Keratinocyte (primary cell): ENCODE results near the gene EIF1AX. TPM values are rescaled to one million over a fixed set of nuclear protein-coding genes. Genes with fewer than 3 reads are reported as not detected.

Source experiments
- DNase-seq: peaks from one replicate; pipeline ENCODE4 v3.0.0-alpha.2; 2011; ENCODE audit warnings: low read depth, missing footprints, low spot score
- FAIRE-seq: peaks from 2 replicates; lab custom pipeline; 2011; peaks lifted over from hg19 to GRCh38; lab: Jason Lieb, UNC
- H2AFZ ChIP-seq: 2 replicates; pipeline ENCODE4 v1.6.0; 2012; ENCODE audit warnings: low read length, control low read depth, inconsistent platforms; ENCODE audit not compliant: control insufficient read depth
- H3K27ac ChIP-seq: 2 replicates; pipeline ENCODE4 v1.5.1; 2011; ENCODE audit warnings: low read length; ENCODE audit not compliant: control insufficient read depth, insufficient read depth
- H3K27me3 ChIP-seq: 3 replicates; pipeline ENCODE4 v1.6.0; 2011; ENCODE audit warnings: low read length; ENCODE audit not compliant: control insufficient read depth, insufficient read depth; ENCODE audit errors: extremely low read depth
- H3K36me3 ChIP-seq, 2 experiments: 2 replicates in 1 of 2; 3 replicates in 1 of 2; pipeline ENCODE4 v1.5.1; 2011; ENCODE audit warnings: low read length in 2 of 2, mild to moderate bottlenecking in 1 of 2; ENCODE audit not compliant: control insufficient read depth in 2 of 2, insufficient read depth in 2 of 2; ENCODE audit errors: extremely low read depth in 1 of 2
- H3K4me1 ChIP-seq: 3 replicates; pipeline ENCODE4 v1.5.1; 2011; ENCODE audit warnings: low read length; ENCODE audit not compliant: control insufficient read depth, insufficient read depth; ENCODE audit errors: extremely low read depth
- H3K4me2 ChIP-seq: 3 replicates; pipeline ENCODE4 v1.6.0; 2011; ENCODE audit warnings: low read depth, low read length; ENCODE audit not compliant: control insufficient read depth, insufficient read depth; ENCODE audit errors: extremely low read depth
- H3K4me3 ChIP-seq, 3 experiments: fragments of 200-600 bp in 1 of 3; sonication (generic) in 1 of 3; 2 replicates in 2 of 3; 3 replicates in 1 of 3; pipeline ENCODE4 v1.5.1; 2011 to 2016; ENCODE audit warnings: low read length in 3 of 3, mild to moderate bottlenecking in 3 of 3, control low read depth in 2 of 3, inconsistent platforms in 1 of 3, low read depth in 1 of 3, mixed read lengths in 1 of 3, mixed run types in 1 of 3, moderate library complexity in 1 of 3; ENCODE audit not compliant: control insufficient read depth in 2 of 3, insufficient read depth in 2 of 3; ENCODE audit errors: extremely low read depth in 1 of 3
- H3K79me2 ChIP-seq: 2 replicates; pipeline ENCODE4 v1.6.0; 2012; ENCODE audit warnings: low read length; ENCODE audit not compliant: control insufficient read depth, insufficient read depth
- H3K9ac ChIP-seq: 3 replicates; pipeline ENCODE4 v1.6.0; 2011; ENCODE audit warnings: low read length; ENCODE audit not compliant: control insufficient read depth, insufficient read depth; ENCODE audit errors: extremely low read depth
- H3K9me1 ChIP-seq: 3 replicates; pipeline ENCODE4 v1.6.0; 2011; ENCODE audit warnings: low read length; ENCODE audit not compliant: control insufficient read depth, insufficient read depth; ENCODE audit errors: extremely low read depth
- H3K9me3 ChIP-seq: 2 replicates; pipeline ENCODE4 v1.5.1; 2012; ENCODE audit warnings: low read depth, low read length; ENCODE audit not compliant: control insufficient read depth
- H4K20me1 ChIP-seq: 3 replicates; pipeline ENCODE4 v1.6.0; 2011; ENCODE audit warnings: low read length; ENCODE audit not compliant: control insufficient read depth, insufficient read depth; ENCODE audit errors: extremely low read depth
- CTCF ChIP-seq, 3 experiments: IDR thresholded peaks in 1 of 3; conservative IDR thresholded peaks in 1 of 3; optimal IDR thresholded peaks in 1 of 3; 2 replicates in 2 of 3; 3 replicates in 1 of 3; pipeline versions ENCODE3 to v1.5.1; 2011; ENCODE audit warnings: low read length in 3 of 3, mild to moderate bottlenecking in 3 of 3, moderate library complexity in 2 of 3, control low read depth in 1 of 3, inconsistent platforms in 1 of 3; ENCODE audit not compliant: insufficient read depth in 2 of 3; ENCODE audit errors: extremely low read depth in 1 of 3
- EZH2 ChIP-seq: IDR thresholded peaks from one replicate; pipeline ENCODE4 v1.6.1; 2012; ENCODE audit warnings: inconsistent platforms, mild to moderate bottlenecking, low read length, moderate library complexity
- dilution Hi-C: fragments of 300-500 bp; cut with MboI; formaldehyde crosslinking; loops from one replicate; pipeline ENCODE4 v1.7.0; 2020; ENCODE audit warnings: low sequenced_read_pairs; ENCODE audit not compliant: extremely low pct_ligation_motif_present
- polyA plus RNA-seq, 5 experiments: library from polyadenylated mRNA; depleted of rRNA in 3 of 5; stranded (reverse) in 3 of 5; stranded (forward) in 1 of 5; unstranded in 1 of 5; fragments of >200 nt; gene quantifications; 1 replicate in 1 of 5; 2 replicates in 3 of 5; 3 replicates in 1 of 5; pipeline versions ENCODE4 v1.2.1 to v1.2.3, GENCODE V29; 2011 to 2012; ENCODE audit warnings: missing spikeins in 2 of 5, low read depth in 1 of 5, low replicate concordance in 1 of 5

Gene EIF1AX
- polyA plus RNA-seq, 1 donor (not counting 4 experiments of a cell fraction or from before 2014, with no cell fraction given): 196 TPM

- Histone ChIP-seq H3K79me2 (no peaks in the 10 kb centered on the region), H3K27me3 (no peaks in the 10 kb centered on the region), H3K4me3 (no peak overlapping the region), H4K20me1 (peaks cover 2% of the 10 kb centered on the region), H3K9ac (no peak overlapping the region), H3K36me3 (peaks cover 6 to 13% of the 10 kb centered on the region in 2 experiments), H2AFZ (no peak overlapping the region), H3K27ac (no peak overlapping the region), H3K4me1 (peaks cover 4% of the 10 kb centered on the region), H3K9me1 (no peaks in the 10 kb centered on the region), H3K4me2 (no peak overlapping the region), H3K9me3 (no peaks in the 10 kb centered on the region)
- DNase-seq (no peak), FAIRE-seq (no peak)
- no peak for TF ChIP-seq EZH2
- no peak for TF ChIP-seq CTCF (optimal IDR thresholded peaks at IDR 0.05 in 1 of 3, IDR thresholded peaks at IDR 0.05 in 1 of 3, conservative IDR thresholded peaks at IDR 0.05 in 1 of 3; ENCODE audit: extremely low read depth in 1 of 3, insufficient read depth in 2 of 3, low read length in 3 of 3)
- dilution Hi-C loops: no loop called here
Measured at GRCh38 chrX:20124964-20125363, 16.7 kb downstream of the EIF1AX start.

- dilution Hi-C loops: no loop called here
- peaks cover 9% of the 10 kb centered on the region for H3K27me3 ChIP-seq
- DNase-seq (no peak), FAIRE-seq (no peak)
- H4K20me1 ChIP-seq: no peaks in the 10 kb centered on the region
- peaks cover 9% of the 10 kb centered on the region for H3K4me1 ChIP-seq
- H3K4me3 ChIP-seq: no peak overlapping the region
- peak overlapping the region; percentile 18 for H3K4me2 ChIP-seq
- H3K9me1 ChIP-seq: no peaks in the 10 kb centered on the region
- H3K9me3 ChIP-seq: peaks cover 5% of the 10 kb centered on the region
- no peak overlapping the region for H3K27ac ChIP-seq
- H2AFZ ChIP-seq: no peak overlapping the region
- no peak for TF ChIP-seq EZH2
- H3K9ac ChIP-seq: no peak overlapping the region
- no peaks in the 10 kb centered on the region for H3K79me2 ChIP-seq
- H3K36me3 ChIP-seq: no peaks in the 10 kb centered on the region
Measured at GRCh38 chrX:20118065-20118824, 23.4 kb downstream of the EIF1AX start.
